Measurements from ENCODE around the gene SLC37A2. TPM values are rescaled to one million over a fixed set of nuclear protein-coding genes. Genes with fewer than 3 reads are reported as not detected.

The SLC37A2 gene
- total RNA-seq, 2 donors from 2014 or later, result 10.2 to 13.3 TPM

GRCh38 chr11:125082040-125082439 lies 18.9 kb downstream of the SLC37A2 start:
- Histone ChIP-seq H3K4me3 (no peak overlapping the region), H3K9me3 (no peaks in the 10 kb centered on the region), H3K27me3 (replicated peaks; ENCODE audit: insufficient read depth) (no peaks in the 10 kb centered on the region), H3K36me3 (no peaks in the 10 kb centered on the region), H3K4me1 (replicated peaks) (no peaks in the 10 kb centered on the region), H3K27ac (no peak overlapping the region)
- 86% methylated on average over 5 of the region's 5 CpGs for WGBS
- TF ChIP-seq POLR2A (IDR thresholded peaks at IDR 0.05), result no peak
- no peak for TF ChIP-seq CTCF (IDR thresholded peaks at IDR 0.05)
- TF ChIP-seq POLR2AphosphoS5 (IDR thresholded peaks at IDR 0.05), result no peak
- DNase-seq (ENCODE audit: low spot score), result no peak
- intact Hi-C loops (cut with DNase I), result no loop called here

DNA sequence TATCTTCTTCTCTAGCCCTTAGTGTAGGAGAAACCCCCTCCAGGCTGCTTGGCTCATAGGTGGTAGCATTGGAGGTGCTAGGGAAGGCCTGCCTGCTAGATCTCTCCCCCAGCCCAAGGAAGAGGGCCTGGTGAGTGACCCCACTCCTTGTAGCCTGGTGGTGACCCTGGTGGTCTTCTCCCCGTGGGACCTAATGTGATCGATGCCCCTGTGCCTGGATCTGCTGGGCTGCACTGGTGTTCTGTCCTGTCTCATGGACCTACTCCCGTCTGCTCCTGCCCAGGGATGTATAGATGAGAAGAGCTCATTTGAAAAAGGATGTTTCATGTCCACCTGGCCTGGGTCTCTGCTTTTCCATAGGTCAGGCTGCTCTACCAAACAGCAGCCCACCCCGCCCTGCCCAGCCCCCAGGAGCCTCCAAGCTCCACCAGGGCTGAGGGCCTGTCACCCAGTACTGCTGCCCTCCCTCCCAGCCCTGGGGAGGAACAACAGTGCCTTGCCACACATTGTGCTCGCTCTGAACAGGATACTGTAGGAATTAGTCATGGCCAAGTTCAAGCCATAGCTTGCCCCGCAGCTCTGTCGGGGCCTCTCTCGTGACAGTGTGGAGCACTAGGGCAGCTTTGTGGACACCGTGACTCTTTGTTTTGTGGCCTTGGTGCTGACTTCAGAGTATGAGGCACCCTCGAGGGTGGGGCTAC lies 19.7 kb downstream of the SLC37A2 start:
- WGBS, result 49% methylated on average over 8 of the region's 10 CpGs
- Histone ChIP-seq H3K36me3 (no peaks in the 10 kb centered on the region), H3K27me3 (replicated peaks; ENCODE audit: insufficient read depth) (no peaks in the 10 kb centered on the region), H3K4me3 (no peak overlapping the region), H3K27ac (no peak overlapping the region), H3K9me3 (no peaks in the 10 kb centered on the region), H3K4me1 (replicated peaks) (no peaks in the 10 kb centered on the region)
- TF ChIP-seq POLR2A (IDR thresholded peaks at IDR 0.05) (no peak), POLR2AphosphoS5 (IDR thresholded peaks at IDR 0.05) (no peak), CTCF (IDR thresholded peaks at IDR 0.05) (no peak)
- DNase-seq (ENCODE audit: low spot score), result no peak
- intact Hi-C loops (cut with DNase I), result no loop called here

- no peak overlapping the region for H3K4me3 ChIP-seq
- no peak for DNase-seq (ENCODE audit: low spot score)
- no peaks in the 10 kb centered on the region for H3K36me3 ChIP-seq
- H3K9me3 ChIP-seq, result no peaks in the 10 kb centered on the region
- H3K4me1 ChIP-seq (replicated peaks), result no peaks in the 10 kb centered on the region
- WGBS, result 77% methylated on average over 11 of the region's 11 CpGs
- TF ChIP-seq POLR2AphosphoS5 (IDR thresholded peaks at IDR 0.05) (no peak), CTCF (IDR thresholded peaks at IDR 0.05) (no peak), POLR2A (IDR thresholded peaks at IDR 0.05) (no peak)
- intact Hi-C loops (cut with DNase I), result no loop called here
- no peak overlapping the region for H3K27ac ChIP-seq
- H3K27me3 ChIP-seq (replicated peaks; ENCODE audit: insufficient read depth), result no peaks in the 10 kb centered on the region
Measured at GRCh38 chr11:125083312-125084056, 20.4 kb downstream of the SLC37A2 start.

DNA sequence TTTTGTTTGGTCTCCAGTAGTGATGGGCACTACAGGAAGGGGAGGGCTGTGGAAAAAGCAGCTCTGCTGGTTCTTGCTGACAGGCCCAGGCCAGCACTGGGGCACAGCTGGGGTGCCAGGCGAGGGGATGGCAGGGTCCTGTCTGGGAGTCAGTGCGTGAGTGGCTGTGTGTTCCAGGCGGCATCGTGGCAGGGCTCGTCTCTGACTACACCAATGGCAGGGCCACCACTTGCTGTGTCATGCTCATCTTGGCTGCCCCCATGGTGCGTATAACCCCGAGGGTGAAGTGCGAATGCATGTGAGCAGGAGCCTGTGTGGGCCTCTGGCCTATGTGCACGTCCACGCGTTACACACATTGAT lies 20.9 kb downstream of the SLC37A2 start:
- Histone ChIP-seq H3K9me3 (no peaks in the 10 kb centered on the region), H3K27ac (no peak overlapping the region), H3K4me3 (no peak overlapping the region), H3K36me3 (no peaks in the 10 kb centered on the region), H3K4me1 (replicated peaks) (no peaks in the 10 kb centered on the region), H3K27me3 (replicated peaks; ENCODE audit: insufficient read depth) (no peaks in the 10 kb centered on the region)
- DNase-seq (ENCODE audit: low spot score), result no peak
- TF ChIP-seq POLR2A (IDR thresholded peaks at IDR 0.05), result no peak
- TF ChIP-seq POLR2AphosphoS5 (IDR thresholded peaks at IDR 0.05), result no peak
- no peak for TF ChIP-seq CTCF (IDR thresholded peaks at IDR 0.05)
- intact Hi-C loops (cut with DNase I), result no loop called here
- 72% methylated on average over 8 of the region's 11 CpGs for whole genome bisulfite sequencing
